Heart right ventricle (tissue), 16 donors: ENCODE results near the gene TSPAN11. TPM values are rescaled to one million over a fixed set of nuclear protein-coding genes. Genes with fewer than 3 reads are reported as not detected.

Experiments
- ATAC-seq, 8 donors: fragments of 200-7000 bp; cut with Tn5 transposase; one replicate each; pipeline ENCODE4 v1.9.1; 2020; ENCODE audit warnings: mild to moderate bottlenecking in 8 of 8, moderate library complexity in 8 of 8, moderate number of reproducible peaks in 1 of 8
- DNase-seq, 2 donors: peaks; one replicate each; pipeline ENCODE4 v3.0.0-alpha.2; 2020
- H3K27ac ChIP-seq, 10 donors: fragments of 200-600 bp; sonication (generic) in 2 of 10; one replicate each; pipeline versions ENCODE4 v1.5.0 to v1.8.0; 2020 to 2022; ENCODE audit warnings: mild to moderate bottlenecking in 3 of 10
- H3K27me3 ChIP-seq, 7 donors: fragments of 200-600 bp; one replicate each; pipeline ENCODE4 v1.8.0; 2021 to 2022; ENCODE audit warnings: mild to moderate bottlenecking in 2 of 7
- H3K36me3 ChIP-seq, 9 donors: fragments of 200-600 bp; sonication (generic) in 1 of 9; one replicate each; pipeline versions ENCODE4 v1.5.0 to v1.8.0; 2020 to 2022; ENCODE audit warnings: mild to moderate bottlenecking in 2 of 9
- H3K4me1 ChIP-seq, 9 donors: fragments of 200-600 bp; sonication (generic) in 1 of 9; one replicate each; pipeline versions ENCODE4 v1.5.0 to v1.8.0; 2020 to 2022; ENCODE audit warnings: mild to moderate bottlenecking in 4 of 9
- H3K4me3 ChIP-seq, 10 donors: fragments of 200-600 bp; sonication (generic) in 2 of 10; one replicate each; pipeline versions ENCODE4 v1.5.0 to v1.8.0; 2020 to 2022; ENCODE audit warnings: mild to moderate bottlenecking in 7 of 10, moderate library complexity in 2 of 10
- H3K9me3 ChIP-seq, 11 donors: fragments of 200-600 bp in 10 of 11; sonication (generic) in 2 of 11; one replicate each; pipeline versions ENCODE4 v1.5.0 to v1.8.0; 2013 to 2022; ENCODE audit warnings: mild to moderate bottlenecking in 2 of 11, control low read depth in 1 of 11, moderate library complexity in 1 of 11
- CTCF ChIP-seq, 9 donors: fragments of 200-600 bp; sonication (generic) in 2 of 9; IDR thresholded peaks; one replicate each; pipeline versions ENCODE4 v1.5.0 to v1.8.0; 2021 to 2022; ENCODE audit warnings: antibody characterized with exemption in 9 of 9, mild to moderate bottlenecking in 5 of 9, moderate library complexity in 1 of 9
- WGBS, 2 donors: extraction: QIAGEN DNeasy Blood & Tissue Kit; methylation state at CpG; one replicate each; pipeline ENCODE4 v1.1.7; 2013; ENCODE audit warnings: inconsistent platforms in 1 of 2; 5-methylcytosine and 5-hydroxymethylcytosine counted together
- intact Hi-C, 10 donors: fragments of 100-400 bp; cut with DNase I; formaldehyde crosslinking; loops; one replicate each; pipeline versions ENCODE4 v1.11.1 to v1.14.2; 2022
- polyA plus RNA-seq, 2 donors: library from polyadenylated mRNA; stranded (reverse); fragments of 200-250 nt; gene quantifications; one replicate each; pipeline ENCODE4 v1.2.3, GENCODE V29; 2013
- total RNA-seq, 10 donors: library from RNA; stranded (reverse); fragmentation: NEBNext Ultra II Directional in 3 of 10; extraction: Animal tissue kit (Norgen Biotek cat#: 25700) in 3 of 10; gene quantifications; one replicate each; pipeline versions ENCODE4 v1.2.1 to v1.2.4, GENCODE V29; 2021 to 2023
- donor health status: Arrhythmogenic right ventricular cardiomyopathy.
- donor health status: ischemic (EF 13 %, LVEDD 7.1; RV severe dilation, severe dysfunction).
- donor health status: healthy with polysubstance abuse.
- donor health status: DM: no; HTN: yes; CAD: no.
- donor health status: DM: no; HTN: no; CAD: no.
- donor health status: ischemic (EF 25% LVEDD 6.9; RV normal size, moderate dysfunction).
- donor health status: ischemic (EF 25% LVEDD 5.7; RV mildly dilated, moderate dysfunction).
- donor health status: healthy.
- donor health status: DM: yes; HTN: yes; CAD: no.
- donor health status: Ischemic cardiomyopathy.
- donor health status: ischemic (EF 35%, LVEDD 5.7; RV mildly dilated, moderate dysfunction).
- donor health status: nonischemic (EF 11% LVEDD 7.7; RV severe dilation, severe dysfunction).
- donor health status: DM: yes; HTN: yes; CAD: no.
- donor health status: PGD.
- donor health status: ischemic (EF 29% LVEDD 5.4; RV normal size, mild dysfunction).
- donor health status: nonischemic (EF 23%, LVEDD 6.1; RV moderate dilation, normal function).

TSPAN11 gene
- total and polyA plus RNA-seq, 12 donors: 0.60 to 2.9 (median 0.94) TPM

- DNase-seq: no peak
- H3K4me3 ChIP-seq: no peak overlapping the region
- intact Hi-C loops: loop anchor here in 1 of 10 donors (2.0 kb wide), 1 partner anchor 13 kb away; no protein-coding TSS in a partner anchor
- no peaks in the 10 kb centered on the region for H3K27me3 ChIP-seq
- no peak for TF ChIP-seq CTCF (IDR thresholded peaks at IDR 0.05)
- H3K27ac ChIP-seq: no peak overlapping the region
- H3K9me3 ChIP-seq: no peaks in the 10 kb centered on the region
- ATAC-seq: no peak
- H3K4me1 ChIP-seq: peaks cover 0 to 42% (median 9%) of the 10 kb centered on the region in 9 donors
- WGBS, 2 donors: 81 to 86% methylated on average over 7 of the region's 7 CpGs
- no peaks in the 10 kb centered on the region for H3K36me3 ChIP-seq
Measured at GRCh38 chr12:30977537-30978349, 51.2 kb downstream of the TSPAN11 start.

- H3K36me3 ChIP-seq: no peaks in the 10 kb centered on the region
- peak; percentile 32 to 74 for DNase-seq
- H3K9me3 ChIP-seq: no peaks in the 10 kb centered on the region
- WGBS, 2 donors: 66 to 72% methylated on average over 7 of the region's 7 CpGs
- H3K4me3 ChIP-seq: no peak overlapping the region
- TF ChIP-seq CTCF (IDR thresholded peaks at IDR 0.05): no peak
- intact Hi-C loops: no loop called here
- ATAC-seq: peak in 7 of 8 donors; percentile 14 to 59 (median 24)
- no peak overlapping the region for H3K27ac ChIP-seq
- peaks cover 0 to 38% (median 5%) of the 10 kb centered on the region in 9 donors for H3K4me1 ChIP-seq
- H3K27me3 ChIP-seq: no peaks in the 10 kb centered on the region
Measured at GRCh38 chr12:30978639-30979038, 52.1 kb downstream of the TSPAN11 start.

- Histone ChIP-seq H3K27me3 (no peaks in the 10 kb centered on the region), H3K4me1 (peaks cover 0 to 38% (median 5%) of the 10 kb centered on the region in 9 donors), H3K4me3 (no peak overlapping the region), H3K36me3 (no peaks in the 10 kb centered on the region), H3K9me3 (no peaks in the 10 kb centered on the region), H3K27ac (peak overlapping the region in 1 of 10 donors; percentile 9)
- intact Hi-C loops: no loop called here
- 42 to 53% methylated on average over 21 of the region's 21 CpGs for WGBS, 2 donors
- DNase-seq (no peak), ATAC-seq (no peak)
- no peak for TF ChIP-seq CTCF (IDR thresholded peaks at IDR 0.05)
Measured at GRCh38 chr12:30979371-30980259, 53.1 kb downstream of the TSPAN11 start.

DNA sequence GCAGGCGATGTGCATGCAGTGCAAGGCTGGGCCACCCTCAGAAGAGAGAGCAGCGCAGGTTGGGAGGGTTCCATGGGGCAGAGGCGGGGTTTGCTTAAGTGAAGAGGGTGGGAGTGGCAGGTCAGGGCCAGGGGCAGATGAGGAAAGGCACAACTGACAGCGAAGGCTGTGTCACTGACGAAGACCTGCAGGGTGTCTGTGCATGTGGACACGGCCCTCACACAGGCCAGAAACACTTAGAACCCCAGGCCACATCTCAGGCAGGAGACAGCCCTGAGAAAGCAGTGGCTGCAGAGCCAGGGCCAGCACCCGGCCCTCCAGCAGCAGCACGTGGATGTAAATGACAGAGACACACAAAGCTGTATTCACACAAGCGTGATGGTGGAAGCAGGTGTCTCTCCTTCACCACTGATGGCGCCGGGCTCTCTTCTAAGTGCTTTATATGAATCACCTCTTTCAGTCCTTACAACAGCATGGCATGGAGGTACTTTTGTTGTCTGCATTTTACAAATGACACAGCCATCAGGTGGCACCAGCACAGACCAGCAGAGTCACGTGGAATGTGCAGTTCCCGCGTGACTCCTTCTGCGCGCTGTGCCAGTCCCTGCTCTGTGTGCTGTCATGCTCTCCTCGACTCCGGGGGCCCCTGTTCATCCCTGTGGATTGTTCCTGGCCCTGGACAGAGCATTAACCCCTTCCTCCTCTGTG, 54.6 kb downstream of the TSPAN11 start:
- intact Hi-C loops: no loop called here
- ATAC-seq: peak in 7 of 8 donors; percentile 39 to 72 (median 52)
- Histone ChIP-seq H3K4me1 (peaks cover 0 to 33% (median 5%) of the 10 kb centered on the region in 9 donors), H3K27me3 (no peaks in the 10 kb centered on the region), H3K36me3 (no peaks in the 10 kb centered on the region), H3K27ac (peak overlapping the region in 1 of 10 donors; percentile 34), H3K4me3 (no peak overlapping the region), H3K9me3 (no peaks in the 10 kb centered on the region)
- DNase-seq: peak in 1 of 2 donors; percentile 29
- TF ChIP-seq CTCF (IDR thresholded peaks at IDR 0.05): no peak
- 47 to 67% methylated on average over 18 of the region's 18 CpGs for WGBS, 2 donors
